Measurements from ENCODE around the gene L2HGDH. TPM values are rescaled to one million over a fixed set of nuclear protein-coding genes. Genes with fewer than 3 reads are reported as not detected.
"Not testable (repeated sequence)": the region's sequence is repeated elsewhere in the genome, so short reads cannot be mapped to it uniquely, and the experiment has no call there.

The L2HGDH gene
- total RNA-seq, 1 donor from 2014 or later, result 7.3 TPM

GRCh38 chr14:50339178-50339804 is 27.3 kb upstream of the L2HGDH start:
- no peak for DNase-seq

GRCh38 chr14:50338587-50338986 is 26.6 kb upstream of the L2HGDH start:
- no peak for DNase-seq

- DNase-seq, result peak; percentile 91
These were observed 24.2 kb upstream of the L2HGDH start for GRCh38 chr14:50335989-50336824.

- DNase-seq, result peak; percentile 85
These were observed 23.4 kb upstream of the L2HGDH start for GRCh38 chr14:50335389-50335788.

DNA sequence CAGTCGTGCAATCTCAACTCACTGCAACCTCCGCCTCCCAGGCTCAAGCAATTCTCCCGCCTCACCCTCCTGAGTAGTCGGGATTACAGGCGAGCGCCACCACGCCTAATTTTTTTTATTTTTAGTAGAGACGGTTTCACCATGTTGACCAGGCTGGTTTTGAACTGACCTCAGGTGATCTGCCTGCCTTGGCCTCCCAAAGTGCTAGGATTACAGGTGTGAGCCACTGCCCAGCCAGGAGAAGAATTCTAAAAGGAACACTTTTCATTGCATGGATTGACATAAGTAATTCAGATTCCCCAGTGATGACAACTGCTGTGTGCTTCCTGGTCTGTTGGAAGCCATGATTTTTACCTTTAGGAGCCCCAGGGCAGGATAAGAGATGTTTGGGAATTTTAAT is 22.2 kb upstream of the L2HGDH start:
- no peak for DNase-seq

DNA sequence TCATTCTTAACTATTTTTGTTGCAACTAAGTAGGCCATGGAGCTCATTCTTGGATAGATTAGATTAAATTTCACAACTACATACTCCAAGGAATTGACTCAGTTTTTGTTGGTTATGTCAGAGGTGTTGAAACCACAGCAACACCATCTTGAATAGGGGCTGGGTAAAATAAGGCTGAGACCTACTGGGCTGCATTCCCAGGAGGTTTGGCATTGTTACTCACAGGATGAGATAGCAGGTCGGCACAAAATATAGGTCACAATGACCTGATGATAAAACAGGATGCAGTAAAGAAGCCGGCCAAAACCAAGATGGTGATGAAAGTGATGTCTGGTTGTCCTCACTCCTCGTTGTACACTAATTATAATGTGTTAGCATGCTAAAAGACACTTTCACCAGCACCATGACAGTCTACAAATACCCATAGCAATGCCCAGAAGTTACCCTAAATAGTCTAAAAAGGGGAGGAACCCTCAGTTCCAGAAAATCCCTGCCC is 21.0 kb upstream of the L2HGDH start:
- DNase-seq, result no peak

GRCh38 chr14:50331596-50331995 is 19.6 kb upstream of the L2HGDH start:
- DNase-seq, result no peak

- peak; percentile 96 for DNase-seq
These were observed 9.1 kb upstream of the L2HGDH start for GRCh38 chr14:50321009-50321660.

DNA sequence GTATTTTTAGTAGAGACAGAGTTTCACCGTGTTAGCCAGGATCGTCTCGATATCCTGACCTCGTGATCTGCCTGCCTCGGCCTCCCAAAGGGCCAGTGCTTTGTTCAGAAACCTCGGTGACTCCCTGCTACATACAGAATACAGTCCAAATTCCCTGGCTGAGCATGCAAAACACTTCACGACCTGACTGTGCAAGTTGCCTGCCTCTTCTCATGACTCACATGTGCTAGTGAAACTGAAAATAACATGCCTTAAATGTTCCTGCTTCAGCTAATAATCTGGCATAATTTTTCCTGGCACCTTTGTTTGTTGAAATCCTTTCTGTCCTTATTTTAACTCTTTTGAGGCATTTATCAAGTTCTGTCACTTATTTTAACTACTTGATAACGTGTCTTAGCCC is 8.3 kb upstream of the L2HGDH start:
- DNase-seq, result no peak

- DNase-seq, result no peak
These were observed 7.7 kb upstream of the L2HGDH start for GRCh38 chr14:50319721-50320120.

- DNase-seq, result no peak
These were observed 7.3 kb upstream of the L2HGDH start for GRCh38 chr14:50319293-50319692.

GRCh38 chr14:50318031-50318626 is 6.1 kb upstream of the L2HGDH start:
- peak; percentile 63 for DNase-seq

DNA sequence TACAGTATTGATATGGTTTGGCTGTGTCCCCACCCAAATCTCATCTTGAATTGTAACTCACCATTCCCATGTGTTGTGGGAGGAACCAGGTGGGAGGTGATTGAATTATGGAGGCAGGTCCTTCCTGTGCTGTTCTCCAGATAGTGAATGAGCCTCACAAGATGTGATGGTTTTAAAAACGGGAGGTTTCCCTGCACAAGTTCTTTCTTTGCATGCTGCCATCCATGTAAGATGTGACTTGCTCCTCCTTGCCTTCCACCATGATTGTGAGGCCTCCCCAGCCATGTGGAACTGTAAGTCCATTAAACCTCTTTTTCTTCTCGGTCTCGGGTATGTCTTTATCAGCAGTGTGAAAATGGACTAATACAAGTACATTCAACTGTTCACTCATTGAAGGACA is 2.1 kb upstream of the L2HGDH start:
- not testable (repeated sequence) for DNase-seq

- DNase-seq, result no peak
These were observed 665 bp upstream of the L2HGDH start for GRCh38 chr14:50312734-50313054.

DNA sequence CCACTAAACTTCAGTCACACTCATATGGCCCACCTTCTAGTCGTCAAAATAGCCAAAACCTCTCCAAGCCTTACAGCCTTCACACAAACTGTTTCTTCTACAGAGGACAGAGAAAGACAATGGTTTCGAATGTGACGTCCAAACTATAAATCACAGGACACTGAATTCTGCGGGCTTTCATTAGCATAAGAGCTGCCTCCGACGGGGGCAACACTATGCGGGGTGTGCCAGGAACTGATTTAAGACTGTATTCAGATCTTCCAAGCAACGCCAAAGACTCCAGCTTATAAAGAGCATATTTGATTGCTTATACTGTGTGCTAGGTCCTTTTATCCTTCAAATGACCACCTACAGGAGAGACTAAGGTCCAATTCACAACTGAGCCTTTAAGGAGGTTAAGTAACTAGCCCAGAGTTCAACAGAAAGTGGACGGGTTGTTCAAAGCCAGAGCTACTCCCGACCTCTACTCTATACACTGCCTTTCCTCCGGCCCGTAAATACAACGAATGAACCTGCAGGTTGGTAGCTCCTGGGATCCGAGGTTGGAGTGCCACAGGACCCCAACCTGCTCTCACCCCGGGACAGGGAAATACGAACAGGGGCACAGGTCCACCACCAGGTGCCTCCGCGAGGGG is 575 bp downstream of the L2HGDH start:
- peak; percentile 36 for DNase-seq

DNA sequence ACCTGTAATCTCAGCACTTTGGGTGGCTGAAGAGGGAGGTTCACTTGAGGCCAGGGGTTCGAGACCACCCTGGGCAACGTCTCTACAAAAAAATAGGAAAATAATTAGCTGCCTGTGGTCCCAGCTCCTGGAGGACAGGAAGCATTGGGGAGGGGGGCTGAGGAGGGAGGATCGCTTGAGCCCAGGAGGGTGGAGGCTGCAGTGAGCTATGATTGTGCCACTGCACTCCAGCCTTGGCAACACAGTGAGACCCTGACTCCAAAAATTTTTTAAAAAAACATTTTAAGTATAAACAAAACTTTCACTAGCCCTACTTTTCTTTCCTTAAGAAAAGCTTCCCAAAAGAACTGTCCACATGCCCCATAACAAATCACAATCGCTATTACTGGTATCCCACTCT is 1.6 kb downstream of the L2HGDH start:
- DNase-seq, result no peak

DNA sequence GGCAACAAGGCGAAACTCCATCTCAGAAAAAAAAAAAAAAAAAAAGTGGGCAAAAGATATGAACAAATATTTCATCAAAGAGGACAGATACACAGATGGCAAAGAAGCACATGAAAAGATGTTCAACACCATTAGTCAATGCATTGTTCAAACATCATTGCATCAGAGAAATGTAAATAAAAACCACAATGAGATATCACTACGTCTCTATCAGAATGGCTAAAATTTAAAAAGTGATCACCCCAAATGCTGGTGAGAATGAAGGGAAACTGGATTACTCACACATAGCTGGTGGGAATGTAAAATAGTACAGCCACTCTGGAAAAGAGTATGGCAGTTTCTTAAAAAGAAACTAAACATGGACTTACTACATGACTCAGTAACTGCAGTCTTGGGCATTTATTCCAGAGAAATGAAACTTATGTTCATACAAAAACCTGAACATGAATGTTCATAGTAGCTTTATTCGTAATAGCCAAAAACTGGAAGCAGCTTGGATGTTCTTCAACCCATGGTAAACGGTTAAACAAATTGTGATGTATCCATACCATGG is 3.6 kb downstream of the L2HGDH start:
- DNase-seq, result no peak

DNA sequence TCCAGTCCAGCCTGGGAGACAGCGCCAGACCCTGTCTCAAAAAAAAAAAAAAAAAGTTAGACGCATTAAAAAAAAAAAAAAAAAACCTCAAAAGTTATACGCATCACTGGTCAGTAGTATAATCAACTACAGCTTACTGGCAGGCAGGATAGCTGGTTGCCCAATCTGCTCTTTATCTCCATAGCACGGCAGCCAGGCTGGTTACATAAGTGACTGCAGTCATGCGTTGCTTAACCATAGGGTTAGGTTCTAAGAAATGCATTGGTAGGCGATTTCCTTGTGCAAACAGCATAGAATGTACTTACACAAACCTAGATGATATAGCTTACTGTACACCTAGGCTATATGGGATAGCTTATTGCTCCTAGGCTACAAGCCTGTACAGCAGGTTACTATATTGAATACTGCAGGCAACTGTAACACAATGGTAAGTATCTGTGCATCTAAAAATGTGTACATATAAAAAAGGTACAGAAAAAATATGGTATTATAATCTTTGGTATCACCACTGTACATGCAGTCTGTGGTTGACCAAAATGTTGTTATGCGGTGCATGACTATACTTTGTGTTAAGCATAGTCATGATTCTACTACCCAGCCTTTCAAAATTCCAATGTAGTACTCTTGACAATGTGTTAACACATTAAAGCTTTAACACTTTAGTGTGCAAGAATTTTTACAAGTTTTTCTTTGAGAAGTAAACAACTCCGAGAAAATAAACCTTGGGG is 8.1 kb downstream of the L2HGDH start:
- DNase-seq, result no peak

DNA sequence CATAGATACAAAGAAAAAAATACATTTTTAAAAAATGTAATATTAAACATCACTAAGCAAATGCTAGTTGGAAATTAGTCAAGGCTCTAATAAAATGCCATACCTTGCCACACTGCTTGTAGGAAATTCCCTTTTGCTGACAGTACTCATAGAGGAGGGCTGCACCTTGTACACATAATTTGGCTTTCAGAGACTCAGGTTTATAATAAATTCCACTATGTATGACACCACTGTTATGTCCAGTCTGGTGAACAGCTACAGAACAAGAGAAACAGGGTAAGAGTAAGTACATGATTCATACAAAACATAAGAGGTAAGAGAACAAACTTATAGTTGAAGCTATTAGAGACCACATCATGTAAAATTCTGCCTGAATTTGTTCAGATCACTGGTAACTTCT is 10.1 kb downstream of the L2HGDH start:
- no peak for DNase-seq

GRCh38 chr14:50299585-50299984 is 12.4 kb downstream of the L2HGDH start:
- no peak for DNase-seq

DNA sequence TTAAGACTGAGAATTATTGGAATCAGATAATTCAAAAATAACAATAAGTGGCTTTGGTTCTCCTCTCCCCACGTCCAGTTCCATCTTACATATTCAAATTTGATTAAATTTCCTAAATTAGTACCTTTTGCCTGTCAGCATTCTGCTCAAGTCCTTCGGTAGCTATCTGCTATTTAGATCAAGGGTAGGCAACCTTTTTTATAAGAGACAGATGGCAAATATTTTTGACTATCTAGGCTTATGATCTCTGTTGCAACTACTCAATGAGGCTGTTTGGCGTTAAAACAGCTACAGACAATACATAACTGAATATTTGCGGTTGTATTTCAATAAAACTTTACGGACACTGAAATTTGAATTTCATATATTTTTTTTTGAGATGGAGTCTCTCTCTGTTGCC is 21.7 kb downstream of the L2HGDH start:
- DNase-seq, result no peak
